OCI-LY3 (cell line): ENCODE measurements around the gene RNF227.

Experiments used
- H2AFZ ChIP-seq: fragments of 200-600, 300-600 bp; shearing (Covaris generic); 2 replicates; pipeline ENCODE4 v1.6.0; 2014; ENCODE audit warnings: antibody characterized with exemption, low read depth, low read length
- H3K27ac ChIP-seq: fragments of 200-600, 300-600 bp; sonication (generic); 2 replicates; pipeline ENCODE4 v1.5.1; 2014; ENCODE audit warnings: mild to moderate bottlenecking, low read length, moderate library complexity, mixed read lengths
- H3K27me3 ChIP-seq: fragments of 200-600, 300-600 bp; sonication (generic); 2 replicates; pipeline ENCODE4 v1.6.1; 2014; ENCODE audit warnings: low read depth, low read length, mixed read lengths
- H3K36me3 ChIP-seq: fragments of 200-600, 300-600 bp; sonication (generic); replicated peaks from 2 replicates; pipeline ENCODE3; 2014; ENCODE audit warnings: low read depth, low read length, mixed read lengths
- H3K4me1 ChIP-seq: fragments of 300-600, 200-600 bp; sonication (generic); 2 replicates; pipeline ENCODE4 v1.6.1; 2014; ENCODE audit warnings: low read length, mixed read lengths
- H3K4me2 ChIP-seq: fragments of 200-600, 300-600 bp; sonication (generic); 2 replicates; pipeline ENCODE4 v1.6.1; 2014; ENCODE audit warnings: low read length, mixed read lengths
- H3K4me3 ChIP-seq: fragments of 300-600, 200-600 bp; sonication (generic); 2 replicates; pipeline ENCODE4 v1.5.1; 2014; ENCODE audit warnings: antibody characterized with exemption, mild to moderate bottlenecking, low read length, moderate library complexity
- H3K79me2 ChIP-seq: fragments of 300-600, 200-600 bp; shearing (Covaris generic); 2 replicates; pipeline ENCODE4 v1.6.1; 2014; ENCODE audit warnings: mild to moderate bottlenecking, low read length, mixed read lengths
- H3K9ac ChIP-seq: fragments of 300-600, 200-600 bp; shearing (Covaris generic); 2 replicates; pipeline ENCODE4 v1.6.0; 2014; ENCODE audit warnings: mild to moderate bottlenecking, low read length, moderate library complexity
- H3K9me3 ChIP-seq: fragments of 200-600, 300-600 bp; shearing (Covaris generic); 2 replicates; pipeline ENCODE4 v1.6.1; 2014; ENCODE audit warnings: low read length, mixed read lengths; ENCODE audit not compliant: insufficient read depth
- H4K20me1 ChIP-seq: fragments of 200-600, 300-600 bp; sonication (generic); 2 replicates; pipeline ENCODE4 v1.6.1; 2016; ENCODE audit warnings: low read length, mixed read lengths; ENCODE audit not compliant: insufficient read depth
- CTCF ChIP-seq: fragments of 200-600, 300-600 bp; sonication (generic); IDR thresholded peaks from 2 replicates; pipeline ENCODE4 v1.5.1; 2014; ENCODE audit warnings: antibody characterized with exemption, low read length, low read depth
- EZH2phosphoT487 ChIP-seq: fragments of 200-600 bp; shearing (Covaris generic); IDR thresholded peaks from 2 replicates; pipeline ENCODE4 v1.6.1; 2018; ENCODE audit warnings: antibody characterized with exemption, mixed run types, low read depth

Gene RNF227

GRCh38 chr17:7884581-7885366, 31.3 kb downstream of the RNF227 start:
- Histone ChIP-seq H4K20me1 (peaks cover 5% of the 10 kb centered on the region; the same call in 1 of the 2 replicates), H3K79me2 (peaks cover 39% of the 10 kb centered on the region), H3K4me2 (peak overlapping the region; percentile 89; the same call in 1 of the 2 replicates), H3K36me3 (peaks cover 4% of the 10 kb centered on the region), H3K9me3 (no peaks in the 10 kb centered on the region), H3K4me3 (peak overlapping the region; percentile 99), H3K27me3 (no peaks in the 10 kb centered on the region), H3K4me1 (peaks cover 31% of the 10 kb centered on the region), H2AFZ (no peak overlapping the region), H3K9ac (peak overlapping the region; percentile 91), H3K27ac (peak overlapping the region; percentile 79; the same call in 1 of the 2 replicates)
- TF ChIP-seq CTCF = no peak
- no peak for TF ChIP-seq EZH2phosphoT487

- H3K4me1 ChIP-seq = peaks cover 33% of the 10 kb centered on the region
- no peak for TF ChIP-seq CTCF
- TF ChIP-seq EZH2phosphoT487 = no peak
- H3K27me3 ChIP-seq = no peaks in the 10 kb centered on the region
- peak overlapping the region; percentile 89 for H3K4me2 ChIP-seq
- peak overlapping the region; percentile 72 for H3K9ac ChIP-seq
- peak overlapping the region; percentile 44; the same call in 1 of the 2 replicates for H3K27ac ChIP-seq
- no peak overlapping the region for H2AFZ ChIP-seq
- H3K9me3 ChIP-seq = no peaks in the 10 kb centered on the region
- peaks cover 4% of the 10 kb centered on the region for H3K36me3 ChIP-seq
- H3K79me2 ChIP-seq = peaks cover 36% of the 10 kb centered on the region
- H4K20me1 ChIP-seq = peaks cover 5% of the 10 kb centered on the region; the same call in 1 of the 2 replicates
- peak overlapping the region; percentile 77 for H3K4me3 ChIP-seq
Measured at GRCh38 chr17:7883781-7884386, 32.2 kb downstream of the RNF227 start.

GRCh38 chr17:7882629-7883028, 33.5 kb downstream of the RNF227 start:
- Histone ChIP-seq H3K9ac (no peak overlapping the region), H3K36me3 (peaks cover 4% of the 10 kb centered on the region), H3K79me2 (peaks cover 23% of the 10 kb centered on the region)

More at GRCh38 chr17:7882629-7883028, 33.5 kb downstream of the RNF227 start:
- H3K27ac ChIP-seq = no peak overlapping the region
- H4K20me1 ChIP-seq = no peaks in the 10 kb centered on the region
- no peaks in the 10 kb centered on the region for H3K9me3 ChIP-seq
- H3K4me2 ChIP-seq = peak overlapping the region; percentile 89
- no peaks in the 10 kb centered on the region for H3K27me3 ChIP-seq
- no peak overlapping the region for H2AFZ ChIP-seq
- H3K4me1 ChIP-seq = peaks cover 28% of the 10 kb centered on the region
- TF ChIP-seq EZH2phosphoT487 (no peak), CTCF (no peak)
- 0 out of 2 replicates have a peak overlapping the region, but pooled peaks have one; percentile 77 for H3K4me3 ChIP-seq
